Tibial nerve (tissue), 4 donors: ENCODE measurements around the gene ZFAND3.

Source experiments
- CTCF ChIP-seq, 5 experiments: fragments of 200-600 bp in 3 of 5; fragments of 450-650 bp in 2 of 5; sonication (generic) in 3 of 5; IDR thresholded peaks; one replicate each; pipeline ENCODE4 v1.5.1; 2016 to 2019; ENCODE audit warnings: antibody characterized with exemption in 5 of 5, mild to moderate bottlenecking in 3 of 5, moderate library complexity in 2 of 5
- EP300 ChIP-seq, 2 donors: sonication (generic); formaldehyde crosslinking; IDR thresholded peaks; one replicate each; pipeline ENCODE4 v1.6.1; 2017; ENCODE audit warnings: antibody characterized with exemption in 2 of 2, mild to moderate bottlenecking in 1 of 2

GRCh38 chr6:37835923-37836322 is 16.4 kb downstream of the ZFAND3 start:
- TF ChIP-seq CTCF (IDR thresholded peaks at IDR 0.05) (no peak), EP300 (IDR thresholded peaks at IDR 0.05) (no peak)
